ENCODE data around the gene METTL9. TPM values are rescaled to one million over a fixed set of nuclear protein-coding genes. Genes with fewer than 3 reads are reported as not detected.

The METTL9 gene
- total and polyA plus RNA-seq, 9 of the 15 experiments (the other 6 are each of a cell fraction or from before 2014, with no cell fraction given), result 12.2 to 107 (median 79.1) TPM

- TF ChIP-seq, protein P1, sequence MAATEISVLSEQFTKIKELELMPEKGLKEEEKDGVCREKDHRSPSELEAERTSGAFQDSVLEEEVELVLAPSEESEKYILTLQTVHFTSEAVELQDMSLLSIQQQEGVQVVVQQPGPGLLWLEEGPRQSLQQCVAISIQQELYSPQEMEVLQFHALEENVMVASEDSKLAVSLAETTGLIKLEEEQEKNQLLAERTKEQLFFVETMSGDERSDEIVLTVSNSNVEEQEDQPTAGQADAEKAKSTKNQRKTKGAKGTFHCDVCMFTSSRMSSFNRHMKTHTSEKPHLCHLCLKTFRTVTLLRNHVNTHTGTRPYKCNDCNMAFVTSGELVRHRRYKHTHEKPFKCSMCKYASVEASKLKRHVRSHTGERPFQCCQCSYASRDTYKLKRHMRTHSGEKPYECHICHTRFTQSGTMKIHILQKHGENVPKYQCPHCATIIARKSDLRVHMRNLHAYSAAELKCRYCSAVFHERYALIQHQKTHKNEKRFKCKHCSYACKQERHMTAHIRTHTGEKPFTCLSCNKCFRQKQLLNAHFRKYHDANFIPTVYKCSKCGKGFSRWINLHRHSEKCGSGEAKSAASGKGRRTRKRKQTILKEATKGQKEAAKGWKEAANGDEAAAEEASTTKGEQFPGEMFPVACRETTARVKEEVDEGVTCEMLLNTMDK (IDR thresholded peaks at IDR 0.05; ENCODE audit: borderline replicate concordance, insufficient read depth, low read depth, low read length, poor library complexity, severe bottlenecking), result no peak
Observed at GRCh38 chr16:21565861-21566669, 33.3 kb upstream of the METTL9 start (continued).

DNA sequence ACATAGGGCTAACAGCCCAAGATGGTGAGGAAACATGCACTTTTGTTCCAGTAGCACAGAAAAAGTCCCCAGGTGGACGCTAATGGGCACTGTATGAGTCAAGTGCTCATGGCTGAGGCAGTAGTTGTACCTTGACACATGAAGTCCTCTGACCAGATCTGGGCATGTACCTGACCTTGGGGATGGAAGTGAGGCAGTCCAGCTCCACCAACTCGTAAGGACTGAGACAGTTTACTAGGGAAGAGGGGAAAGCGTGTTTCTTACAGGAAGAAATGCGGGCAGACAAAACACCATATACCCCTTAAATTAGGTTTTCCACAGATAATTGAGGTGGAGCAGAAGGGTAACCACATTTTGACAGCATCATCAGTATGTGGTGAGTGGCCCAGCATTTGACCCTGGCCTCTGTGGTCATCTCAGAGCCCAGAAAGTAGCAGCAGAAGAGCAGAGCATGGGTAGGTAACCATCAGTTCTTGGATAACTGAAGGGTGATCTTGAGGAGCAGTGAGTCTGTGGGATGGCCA lies 32.4 kb upstream of the METTL9 start:
- no peak for TF ChIP-seq KAT7 (CRISPR knock-in tag; IDR thresholded peaks at IDR 0.05; ENCODE audit: borderline replicate concordance)
- no peak for TF ChIP-seq ZNF274 (IDR thresholded peaks at IDR 0.05; ENCODE audit: borderline replicate concordance, low read depth, low read length)
- no peak for TF ChIP-seq CHD2 (IDR thresholded peaks at IDR 0.05; ENCODE audit: low read depth, low read length)
- no peak; the same call in 1 of the 2 replicates for TF ChIP-seq CBFA2T3 (IDR thresholded peaks at IDR 0.05)
- 0 out of 2 replicates have a peak, but pooled peaks have one; percentile 19 for TF ChIP-seq NR2C2 (CRISPR knock-in tag; IDR thresholded peaks at IDR 0.05)
- TF ChIP-seq NR2C2 (tag; IDR thresholded peaks at IDR 0.05), result no peak
- TF ChIP-seq, protein P2, sequence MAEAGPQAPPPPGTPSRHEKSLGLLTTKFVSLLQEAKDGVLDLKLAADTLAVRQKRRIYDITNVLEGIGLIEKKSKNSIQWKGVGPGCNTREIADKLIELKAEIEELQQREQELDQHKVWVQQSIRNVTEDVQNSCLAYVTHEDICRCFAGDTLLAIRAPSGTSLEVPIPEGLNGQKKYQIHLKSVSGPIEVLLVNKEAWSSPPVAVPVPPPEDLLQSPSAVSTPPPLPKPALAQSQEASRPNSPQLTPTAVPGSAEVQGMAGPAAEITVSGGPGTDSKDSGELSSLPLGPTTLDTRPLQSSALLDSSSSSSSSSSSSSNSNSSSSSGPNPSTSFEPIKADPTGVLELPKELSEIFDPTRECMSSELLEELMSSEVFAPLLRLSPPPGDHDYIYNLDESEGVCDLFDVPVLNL (CRISPR knock-in tag; IDR thresholded peaks at IDR 0.05; ENCODE audit: low read depth), result 0 out of 2 replicates have a peak, but pooled peaks have one; percentile 7
- TF ChIP-seq ESRRA (IDR thresholded peaks at IDR 0.05; ENCODE audit: borderline replicate concordance, low read depth), result 0 out of 2 replicates have a peak, but pooled peaks have one; percentile 10
- TF ChIP-seq NR2C1 (IDR thresholded peaks at IDR 0.05), result no peak
- TF ChIP-seq NR2C1 (tag; IDR thresholded peaks at IDR 0.05), result no peak
- peak; percentile 17 for TF ChIP-seq MEIS2 (IDR thresholded peaks at IDR 0.05; ENCODE audit: partially characterized antibody)
- TF ChIP-seq KDM1A (IDR thresholded peaks at IDR 0.05), result 0 out of 4 replicates have a peak, but pooled peaks of 1 of the 2 experiments have one; percentile 14
- Histone ChIP-seq H2AFZ (ENCODE audit: low read depth, low read length) (no peak overlapping the region), H3K9ac (ENCODE audit: insufficient read depth in 1 of 2, low read depth in 2 of 2, low read length in 2 of 2) (no peak overlapping the region), H3K79me2 (ENCODE audit: control insufficient read depth, insufficient read depth, low read length) (no peaks in the 10 kb centered on the region), H4K20me1 (replicated peaks; ENCODE audit: control insufficient read depth, insufficient read depth, low read length) (no peaks in the 10 kb centered on the region; the same call in 1 of the 2 replicates), H3K27ac (ENCODE audit: extremely low read depth, low read depth, low read length) (no peak overlapping the region), H3K9me1 (ENCODE audit: control insufficient read depth, insufficient read depth, low read length) (peaks cover 4% of the 10 kb centered on the region), H3K4me1 (replicated peaks in 1 of 2; ENCODE audit: control insufficient read depth in 2 of 2, insufficient read depth in 2 of 2, low read length in 2 of 2) (no peaks in the 10 kb centered on the region), H3K36me3 (ENCODE audit: control insufficient read depth, insufficient read depth, low read length) (no peaks in the 10 kb centered on the region), H3K27me3 (ENCODE audit: control insufficient read depth in 2 of 2, insufficient read depth in 2 of 2, low read length in 2 of 2) (peaks cover 7 to 15% of the 10 kb centered on the region in 2 experiments; a peak in 4 of 5 replicates), H3K4me2 (ENCODE audit: insufficient read depth, low read length) (no peak overlapping the region), H3K4me3 (no peak overlapping the region), H3K9me3 (replicated peaks; ENCODE audit: control insufficient read depth, insufficient read depth, low read depth, low read length) (no peaks in the 10 kb centered on the region)
- DNase-seq (ENCODE audit: extremely low read depth in 1 of 4, low spot score in 3 of 4) (no peak), FAIRE-seq (no peak), ATAC-seq (peak; percentile 56)
- WGBS (ENCODE audit: insufficient coverage, low coverage, missing lambda C conversion rate), result 5% methylated on average over 4 of the region's 4 CpGs
- no TSS peak for BruUV-seq (replicated peaks)
- POLR2A ChIA-PET, result interaction anchor here (0.6 to 1.5 kb wide), 3 partner anchors 9 to 1067 kb away, joined by 3 to 4 read pairs (median 3); no protein-coding TSS in a partner anchor
- in situ Hi-C loops (cut with MboI) (loop anchor here (25.0 kb wide), 1 partner anchor 255 kb away; no protein-coding TSS in a partner anchor), intact Hi-C loops (cut with micrococcal nuclease) (no loop called here)
- CTCF ChIA-PET (ENCODE audit: low intra/inter-chr PET ratio), result interaction anchor here (0.6 kb wide), 1 partner anchor 249 kb away, joined by 3 read pairs; no protein-coding TSS in a partner anchor

All from K562 (cell line).